Neural cell (in vitro differentiated cells): ENCODE data around the gene ANKRD2.

Experiments used
- EP300 ChIP-seq: fragments of 450-650 bp; conservative IDR thresholded peaks from 2 replicates; pipeline ENCODE4 v1.6.1; 2014; ENCODE audit warnings: antibody characterized with exemption, mild to moderate bottlenecking, moderate library complexity; ENCODE audit not compliant: poor library complexity, severe bottlenecking
- EZH2 ChIP-seq: fragments of 200-600, 300-800 bp; shearing (Covaris generic), sonication (generic); IDR thresholded peaks from 2 replicates; pipeline ENCODE4 v1.6.1; 2014; ENCODE audit warnings: antibody characterized with exemption, low read length, borderline replicate concordance, mild to moderate bottlenecking; ENCODE audit not compliant: insufficient read depth, poor library complexity, severe bottlenecking
- POLR2AphosphoS5 ChIP-seq: IDR thresholded peaks from 2 replicates; pipeline ENCODE4 v1.6.1; 2012
- RAD21 ChIP-seq: fragments of 450-650 bp; conservative IDR thresholded peaks from 2 replicates; pipeline ENCODE4 v1.6.1; 2014; ENCODE audit warnings: antibody characterized with exemption, mild to moderate bottlenecking, moderate library complexity
- REST ChIP-seq: IDR thresholded peaks from 2 replicates; pipeline ENCODE4 v1.6.1; 2012; ENCODE audit warnings: borderline replicate concordance
- TAF1 ChIP-seq: IDR thresholded peaks from 2 replicates; pipeline ENCODE4 v1.6.1; 2012; ENCODE audit warnings: low read depth
- TF ChIP-seq, protein P1 (sequence below): fragments of 450-650 bp; IDR thresholded peaks from 2 replicates; pipeline ENCODE4 v1.5.1; 2014; ENCODE audit warnings: antibody characterized with exemption, mild to moderate bottlenecking, moderate library complexity; ENCODE audit not compliant: poor library complexity, severe bottlenecking

DNA sequence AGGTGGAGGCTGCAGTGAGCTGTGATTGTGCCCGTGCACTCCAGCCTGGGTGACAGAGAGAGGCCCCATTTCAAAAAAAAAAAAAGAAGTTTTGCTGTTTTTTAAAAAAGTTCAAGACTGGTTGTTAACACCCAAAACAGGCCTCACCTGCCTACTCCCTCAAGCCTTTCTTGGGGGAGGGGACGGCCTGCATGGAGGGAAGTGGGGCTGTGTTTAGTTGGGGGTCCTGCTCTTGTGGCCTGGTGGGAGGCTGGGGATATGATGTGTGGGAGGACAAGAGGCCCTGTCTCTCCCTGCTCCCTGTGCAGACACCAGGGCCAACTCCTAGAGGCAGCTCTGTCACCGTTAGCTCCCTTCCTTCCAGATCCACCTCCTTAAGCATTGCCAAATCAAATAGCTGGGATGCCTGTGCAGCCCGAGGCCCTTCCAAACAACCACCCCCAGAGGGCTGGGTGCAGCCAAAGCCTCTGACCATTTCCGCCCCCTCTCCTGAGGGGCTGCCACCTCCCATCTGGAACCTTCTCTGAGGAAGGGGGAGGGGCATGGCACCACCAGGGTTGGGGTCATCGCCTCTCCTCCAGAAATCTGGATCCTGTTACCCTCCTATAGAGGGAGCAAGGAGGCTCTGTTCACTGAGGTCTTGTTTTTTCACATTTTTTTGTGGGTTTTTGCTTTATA, 32.9 kb upstream of the ANKRD2 start:
- no peak for TF ChIP-seq REST
- TF ChIP-seq, protein P1, sequence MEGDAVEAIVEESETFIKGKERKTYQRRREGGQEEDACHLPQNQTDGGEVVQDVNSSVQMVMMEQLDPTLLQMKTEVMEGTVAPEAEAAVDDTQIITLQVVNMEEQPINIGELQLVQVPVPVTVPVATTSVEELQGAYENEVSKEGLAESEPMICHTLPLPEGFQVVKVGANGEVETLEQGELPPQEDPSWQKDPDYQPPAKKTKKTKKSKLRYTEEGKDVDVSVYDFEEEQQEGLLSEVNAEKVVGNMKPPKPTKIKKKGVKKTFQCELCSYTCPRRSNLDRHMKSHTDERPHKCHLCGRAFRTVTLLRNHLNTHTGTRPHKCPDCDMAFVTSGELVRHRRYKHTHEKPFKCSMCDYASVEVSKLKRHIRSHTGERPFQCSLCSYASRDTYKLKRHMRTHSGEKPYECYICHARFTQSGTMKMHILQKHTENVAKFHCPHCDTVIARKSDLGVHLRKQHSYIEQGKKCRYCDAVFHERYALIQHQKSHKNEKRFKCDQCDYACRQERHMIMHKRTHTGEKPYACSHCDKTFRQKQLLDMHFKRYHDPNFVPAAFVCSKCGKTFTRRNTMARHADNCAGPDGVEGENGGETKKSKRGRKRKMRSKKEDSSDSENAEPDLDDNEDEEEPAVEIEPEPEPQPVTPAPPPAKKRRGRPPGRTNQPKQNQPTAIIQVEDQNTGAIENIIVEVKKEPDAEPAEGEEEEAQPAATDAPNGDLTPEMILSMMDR = no peak
- TF ChIP-seq EZH2 = no peak
- no peak for TF ChIP-seq POLR2AphosphoS5
- no peak for TF ChIP-seq EP300
- no peak for TF ChIP-seq TAF1
- TF ChIP-seq RAD21 = no peak
